Osteoblast (primary cell): ENCODE data around the gene CYB5R4. TPM values are rescaled to one million over a fixed set of nuclear protein-coding genes. Genes with fewer than 3 reads are reported as not detected.

ENCODE experiments used
- DNase-seq: peaks from one replicate; pipeline ENCODE4 v3.0.0; 2011; ENCODE audit warnings: low spot score, mixed read lengths; ENCODE audit not compliant: insufficient read length; ENCODE audit errors: missing footprints
- H2AFZ ChIP-seq: 2 replicates; pipeline ENCODE4 v1.6.0; 2011; ENCODE audit warnings: mild to moderate bottlenecking, low read length
- H3K27ac ChIP-seq: 2 replicates; pipeline ENCODE4 v1.5.1; 2011; ENCODE audit warnings: mild to moderate bottlenecking, low read depth, low read length, moderate library complexity
- H3K27me3 ChIP-seq: 2 replicates; pipeline ENCODE4 v1.6.0; 2012; ENCODE audit warnings: mild to moderate bottlenecking, control low read depth, inconsistent platforms, low read length, moderate library complexity; ENCODE audit not compliant: insufficient read depth
- H3K36me3 ChIP-seq: 2 replicates; pipeline ENCODE4 v1.5.1; 2011; ENCODE audit warnings: mild to moderate bottlenecking, low read length, control low read depth, moderate library complexity; ENCODE audit not compliant: insufficient read depth
- H3K4me1 ChIP-seq: 2 replicates; pipeline ENCODE4 v1.5.1; 2011; ENCODE audit warnings: mild to moderate bottlenecking, low read length, control low read depth, moderate library complexity; ENCODE audit not compliant: insufficient read depth
- H3K4me2 ChIP-seq: 2 replicates; pipeline ENCODE4 v1.6.0; 2011; ENCODE audit warnings: mild to moderate bottlenecking, low read length; ENCODE audit not compliant: insufficient read depth
- H3K4me3 ChIP-seq: fragments of 200-600 bp; sonication (generic); 3 replicates; pipeline ENCODE4 v1.5.1; 2012; ENCODE audit warnings: mild to moderate bottlenecking, low read length, inconsistent platforms; ENCODE audit not compliant: insufficient read depth
- H3K79me2 ChIP-seq: 2 replicates; pipeline ENCODE4 v1.6.0; 2012; ENCODE audit warnings: mild to moderate bottlenecking, low read length, control low read depth, inconsistent platforms; ENCODE audit not compliant: insufficient read depth
- H3K9me3 ChIP-seq: 2 replicates; pipeline ENCODE4 v1.5.1; 2011; ENCODE audit warnings: low read depth, low read length, control low read depth
- H4K20me1 ChIP-seq: 2 replicates; pipeline ENCODE4 v1.6.0; 2012; ENCODE audit warnings: mild to moderate bottlenecking, low read length, control low read depth; ENCODE audit not compliant: insufficient read depth
- CTCF ChIP-seq: IDR thresholded peaks from 2 replicates; pipeline ENCODE4 v1.5.1; 2011; ENCODE audit warnings: mild to moderate bottlenecking, low read depth, low read length, moderate library complexity; ENCODE audit errors: extremely low read depth
- total RNA-seq: library from RNA; depleted of rRNA; stranded (reverse); fragments of >200 nt; gene quantifications from 2 replicates; pipeline ENCODE4 v1.2.3, GENCODE V29; 2012

Gene CYB5R4
- total RNA-seq, 1 donor: 6.9 TPM

DNA sequence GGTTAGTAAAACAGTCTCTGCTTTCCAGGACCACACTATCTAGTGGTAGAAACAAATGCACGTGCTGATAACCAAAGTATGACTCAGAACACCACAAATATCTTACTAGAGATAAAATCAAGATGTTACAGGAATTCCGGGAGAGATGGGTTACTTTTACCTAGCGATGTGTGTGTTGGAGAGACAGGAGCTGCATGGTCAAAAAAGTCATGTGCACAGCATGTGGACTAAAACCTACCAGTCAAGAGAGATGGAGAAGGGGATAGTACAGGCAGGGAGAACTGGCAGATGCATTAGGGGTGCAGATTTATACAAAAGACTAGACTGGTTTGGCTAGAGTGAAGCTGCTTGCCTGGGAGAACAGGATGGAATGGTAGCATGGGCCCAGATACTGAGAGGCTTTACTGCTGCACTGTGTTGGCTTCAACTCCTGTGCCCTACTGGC, 98.8 kb downstream of the CYB5R4 start:
- no peak for TF ChIP-seq CTCF
- H3K36me3 ChIP-seq: peaks cover 8% of the 10 kb centered on the region
- H3K9me3 ChIP-seq: no peaks in the 10 kb centered on the region
- no peak overlapping the region for H2AFZ ChIP-seq
- H3K27ac ChIP-seq: no peak overlapping the region
- H3K27me3 ChIP-seq: no peaks in the 10 kb centered on the region
- H4K20me1 ChIP-seq: no peaks in the 10 kb centered on the region
- no peaks in the 10 kb centered on the region for H3K79me2 ChIP-seq
- no peak overlapping the region for H3K4me2 ChIP-seq
- no peak overlapping the region for H3K4me3 ChIP-seq
- H3K4me1 ChIP-seq: no peaks in the 10 kb centered on the region
- DNase-seq: peak; percentile 21

- no peak for DNase-seq
- Histone ChIP-seq H3K36me3 (peaks cover 6% of the 10 kb centered on the region), H3K4me2 (no peak overlapping the region), H3K4me1 (no peaks in the 10 kb centered on the region), H2AFZ (no peak overlapping the region), H3K27ac (no peak overlapping the region), H3K9me3 (no peaks in the 10 kb centered on the region), H3K79me2 (no peaks in the 10 kb centered on the region), H3K27me3 (no peaks in the 10 kb centered on the region), H4K20me1 (no peaks in the 10 kb centered on the region), H3K4me3 (no peak overlapping the region)
- no peak for TF ChIP-seq CTCF
Observed at GRCh38 chr6:83960664-83961063, 101.2 kb downstream of the CYB5R4 start.

DNA sequence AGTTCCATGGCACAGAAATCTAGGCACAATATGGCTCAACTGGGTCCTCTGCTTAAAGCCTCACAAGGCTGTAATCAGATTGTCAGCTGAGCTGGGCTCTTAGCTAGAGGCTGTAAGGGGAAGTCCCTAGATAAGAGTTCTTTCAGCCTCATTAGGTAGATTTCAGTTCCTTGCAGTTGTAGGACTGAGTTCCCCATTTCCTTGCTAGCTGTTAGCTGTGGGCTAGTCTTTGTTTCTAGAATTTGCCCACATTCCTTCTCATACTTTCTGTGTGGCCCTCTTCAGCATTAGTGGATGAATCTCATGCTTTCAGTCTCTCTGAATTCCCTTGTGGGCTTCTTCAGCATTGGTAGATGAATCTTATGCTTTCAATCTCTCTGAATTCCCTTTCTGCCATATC, 103.1 kb downstream of the CYB5R4 start:
- Histone ChIP-seq H3K4me3 (no peak overlapping the region), H3K79me2 (no peaks in the 10 kb centered on the region), H4K20me1 (no peaks in the 10 kb centered on the region), H3K27me3 (no peaks in the 10 kb centered on the region), H3K27ac (no peak overlapping the region), H3K9me3 (no peaks in the 10 kb centered on the region), H3K4me1 (no peaks in the 10 kb centered on the region), H3K36me3 (no peaks in the 10 kb centered on the region), H2AFZ (no peak overlapping the region), H3K4me2 (no peak overlapping the region)
- no peak for DNase-seq
- TF ChIP-seq CTCF: no peak

DNA sequence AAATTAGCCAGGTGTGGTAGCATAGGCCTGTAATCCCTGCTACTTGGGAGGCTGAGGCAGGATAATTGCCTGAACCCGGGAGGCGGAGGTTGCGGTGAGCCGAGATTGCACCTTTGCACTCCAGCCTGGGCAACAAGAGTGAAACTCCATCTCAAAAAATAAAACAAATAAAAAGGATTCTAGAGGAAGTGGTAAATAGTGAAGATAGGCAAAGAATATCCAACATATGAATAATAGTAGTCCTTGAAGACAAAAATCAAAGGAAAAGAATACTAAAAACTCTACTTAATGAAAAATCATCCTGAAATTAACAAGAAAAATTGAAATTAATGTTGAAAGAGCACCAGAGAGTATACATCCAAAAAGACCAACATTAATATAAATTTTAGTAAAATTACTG, 107.0 kb downstream of the CYB5R4 start:
- H3K36me3 ChIP-seq: no peaks in the 10 kb centered on the region
- no peaks in the 10 kb centered on the region for H3K4me1 ChIP-seq
- no peaks in the 10 kb centered on the region for H3K27me3 ChIP-seq
- H3K4me3 ChIP-seq: no peak overlapping the region
- no peaks in the 10 kb centered on the region for H3K79me2 ChIP-seq
- H3K9me3 ChIP-seq: no peaks in the 10 kb centered on the region
- H3K27ac ChIP-seq: no peak overlapping the region
- no peaks in the 10 kb centered on the region for H4K20me1 ChIP-seq
- no peak overlapping the region for H2AFZ ChIP-seq
- no peak for DNase-seq
- TF ChIP-seq CTCF: no peak
- H3K4me2 ChIP-seq: no peak overlapping the region
